COR-L47 (cell line): ENCODE results near the gene GMCL2.
"Not testable (repeated sequence)": the region's sequence is repeated elsewhere in the genome, so short reads cannot be mapped to it uniquely, and the experiment has no call there.

Experiments used
- DNase-seq: peaks from one replicate; lab custom pipeline; 2025; lab: John Stamatoyannopoulos, UW

GMCL2 gene

DNA sequence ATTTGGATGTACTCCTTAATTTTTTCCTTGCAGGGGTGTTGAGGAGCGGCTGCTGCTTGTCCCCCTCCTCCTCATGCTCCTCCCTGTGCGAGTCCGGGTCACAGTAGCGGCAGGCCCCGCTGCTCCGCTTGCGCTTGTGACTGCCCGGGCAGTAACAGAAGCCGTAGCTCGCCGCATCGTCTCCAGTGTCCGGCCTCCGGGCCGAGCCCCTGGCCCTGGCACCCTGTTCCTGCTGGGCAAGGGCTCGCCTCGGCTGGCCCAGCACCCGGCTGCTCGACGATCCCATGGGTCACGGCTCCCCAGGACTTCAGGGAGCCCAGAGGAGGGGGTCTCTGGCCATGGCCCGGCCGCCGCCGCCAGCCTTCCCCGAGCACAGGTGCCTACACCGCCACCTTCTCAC lies at the start of gene GMCL2:
Gene GMCL2 (minus strand): TSS at position 358 of the 400 bp plus-strand sequence. CDS start 72 bp downstream, at position 286.
- no peak for DNase-seq

GRCh38 chr5:178236679-178237078 lies 49.5 kb upstream of the GMCL2 start:
- no peak for DNase-seq

GRCh38 chr5:178236126-178236525 lies 49.0 kb upstream of the GMCL2 start:
- DNase-seq, result no peak

DNA sequence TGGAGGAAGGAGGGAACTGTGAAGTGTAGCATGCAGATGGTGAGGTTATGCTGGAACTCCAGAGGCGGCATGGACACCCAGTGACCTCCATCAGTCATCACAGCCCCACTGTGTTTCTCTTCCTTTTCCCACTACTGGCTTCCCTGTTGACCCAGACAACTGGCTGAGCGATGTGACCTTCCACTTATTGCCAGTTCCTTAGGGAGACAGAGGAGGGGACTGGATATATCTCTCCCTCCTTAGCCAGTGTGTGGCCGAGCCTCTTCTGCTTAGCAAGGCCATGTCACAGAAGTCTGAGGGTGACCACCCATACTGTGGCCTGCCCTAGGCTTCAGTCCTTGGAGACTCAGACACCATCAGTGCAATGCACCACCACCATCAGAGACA lies 48.4 kb upstream of the GMCL2 start:
- DNase-seq, result no peak

GRCh38 chr5:178234750-178235587 lies 47.8 kb upstream of the GMCL2 start:
- DNase-seq, result peak; percentile 30

GRCh38 chr5:178234121-178234749 lies 47.1 kb upstream of the GMCL2 start:
- DNase-seq, result no peak

DNA sequence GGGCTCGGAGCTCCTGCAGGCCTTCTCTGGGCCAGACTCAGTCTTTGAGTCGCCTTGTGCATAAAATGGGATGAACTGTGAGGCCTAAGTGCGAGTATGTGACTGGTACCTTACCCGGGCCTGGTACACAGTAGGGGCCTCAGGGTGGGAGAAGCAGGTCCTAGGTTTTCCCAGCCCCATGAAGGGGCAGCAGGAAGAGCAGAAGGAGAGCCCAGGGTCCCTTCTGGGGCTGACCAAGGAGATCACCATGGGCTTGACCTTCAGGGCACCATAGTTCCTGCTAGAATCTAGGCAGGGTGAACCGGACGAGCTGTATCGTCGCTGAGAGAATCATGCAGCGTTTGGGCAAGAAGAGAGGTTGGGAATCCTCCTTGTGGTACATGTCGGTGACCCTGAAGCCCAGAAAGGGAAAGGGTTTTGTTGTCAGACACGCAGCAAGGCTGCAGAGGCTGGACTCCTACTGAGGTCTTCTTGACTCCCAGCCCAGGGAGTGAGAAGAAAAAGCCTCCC lies 45.8 kb upstream of the GMCL2 start:
- no peak for DNase-seq

DNA sequence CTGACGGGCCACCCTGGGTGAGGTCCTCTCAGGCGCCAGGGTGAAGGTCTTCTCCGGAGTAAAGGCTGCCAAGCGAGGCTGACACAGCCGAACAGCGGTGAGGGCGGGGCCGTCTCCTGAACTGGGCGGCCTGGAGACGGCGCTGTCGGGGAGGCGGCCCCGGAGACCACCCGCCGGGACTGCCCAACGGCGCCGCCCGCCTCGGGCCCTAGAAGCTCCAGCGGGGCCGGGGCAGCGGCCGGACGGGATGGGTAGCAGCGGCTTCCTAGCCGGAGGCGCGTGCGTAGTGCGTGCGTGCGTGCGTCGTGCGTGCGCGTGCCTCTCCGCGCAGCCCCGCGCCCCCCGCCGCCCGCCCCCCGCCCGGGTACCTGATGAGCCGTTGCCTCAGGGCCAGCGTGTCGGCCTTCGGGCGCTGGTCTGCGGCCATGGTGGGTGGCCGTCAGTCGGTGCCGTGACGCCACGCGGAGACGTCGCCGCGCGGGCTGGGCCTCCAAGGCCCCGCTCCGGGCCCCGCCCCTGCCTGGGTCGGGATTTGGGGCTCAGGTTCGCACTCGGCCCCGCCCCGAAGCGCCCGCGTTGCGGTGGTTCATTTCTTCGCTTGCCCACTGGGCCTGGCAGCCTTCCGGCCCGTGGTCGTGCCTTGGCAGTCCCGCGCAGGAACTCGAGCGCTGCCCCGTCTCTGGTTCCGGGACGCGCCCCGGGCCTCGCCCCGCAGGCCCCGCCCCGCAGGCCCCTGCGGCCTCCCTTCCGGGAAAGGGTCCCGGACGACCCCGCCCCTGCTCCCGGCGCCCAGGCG lies 45.2 kb upstream of the GMCL2 start, which contains the start of gene PHYKPL:
Gene PHYKPL (minus strand): TSS at position 679 of the 796 bp plus-strand sequence. CDS start 252 bp downstream, at position 427.
- DNase-seq, result peak; percentile 74

- DNase-seq, result no peak
These were observed 44.5 kb upstream of the GMCL2 start for GRCh38 chr5:178231539-178232123.

DNA sequence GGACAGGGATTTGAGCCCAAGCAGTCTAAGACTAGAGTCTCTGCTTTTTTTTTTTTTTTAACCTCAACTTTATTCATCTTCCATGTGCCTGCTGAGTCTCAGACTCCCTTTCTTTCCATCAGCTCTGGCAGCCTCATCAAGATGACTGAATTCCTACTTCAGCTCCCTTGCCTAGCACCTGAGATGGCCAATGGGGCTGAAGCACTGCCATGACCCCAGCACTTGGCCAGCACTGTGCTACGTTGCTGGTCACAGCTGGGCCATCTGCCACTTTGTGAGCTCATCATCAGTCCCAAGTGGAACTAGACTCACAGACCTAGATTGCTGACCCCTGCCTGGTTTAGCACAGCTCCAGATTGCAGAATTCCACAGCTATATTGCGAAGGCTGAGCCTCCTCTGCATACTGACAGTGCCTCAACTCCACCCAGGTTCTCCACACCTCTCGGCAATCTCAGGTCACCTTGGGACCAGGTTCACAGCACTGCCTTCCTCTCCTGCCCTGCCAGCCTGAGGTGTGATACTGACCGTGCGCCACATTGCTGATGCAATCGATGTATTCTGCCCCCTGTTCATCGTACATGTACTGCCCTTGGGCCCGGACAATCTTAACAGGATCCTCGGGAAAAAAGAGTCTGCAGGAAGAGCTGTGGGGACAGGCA lies 43.8 kb upstream of the GMCL2 start:
- no peak for DNase-seq

- no peak for DNase-seq
These were observed 42.7 kb upstream of the GMCL2 start for GRCh38 chr5:178229861-178230260.

DNA sequence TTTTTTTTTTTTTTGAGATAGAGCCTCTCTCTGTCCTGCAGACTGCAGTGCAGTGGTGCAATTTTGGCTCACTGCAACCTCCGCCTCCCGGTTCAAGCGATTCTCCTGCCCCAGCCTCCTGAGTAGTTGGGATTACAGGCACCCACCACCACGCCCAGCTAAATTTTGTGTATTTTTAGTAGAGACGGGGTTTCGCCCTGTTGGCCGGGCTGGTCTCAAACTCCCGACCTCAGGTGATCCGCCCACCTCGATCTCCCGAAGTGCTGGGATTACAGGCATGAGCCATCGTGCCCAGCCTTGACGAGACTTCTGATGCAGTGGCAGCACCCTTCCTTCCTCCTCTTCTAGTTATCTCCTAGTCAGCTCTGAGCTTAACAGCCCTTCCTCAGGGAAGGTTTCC lies 41.9 kb upstream of the GMCL2 start:
- not testable (repeated sequence) for DNase-seq

DNA sequence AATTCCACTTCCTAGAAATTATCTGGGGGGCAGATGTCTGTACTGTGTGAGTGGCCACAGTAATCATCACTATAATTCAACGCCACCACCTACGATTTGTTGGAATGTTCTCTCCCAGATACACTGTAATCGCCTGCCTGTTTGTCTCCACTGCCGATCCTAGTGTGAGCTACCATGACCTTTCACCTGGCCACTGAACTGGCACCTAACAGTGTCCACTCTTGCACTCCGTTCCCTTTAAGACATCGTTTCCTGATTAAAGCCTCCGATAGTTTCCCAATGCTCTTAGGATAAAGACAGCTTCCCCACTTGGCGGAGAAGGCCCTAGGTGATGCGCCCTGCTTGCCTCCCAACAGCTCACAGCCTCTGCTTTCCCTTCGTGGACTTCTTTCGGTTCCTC lies 41.4 kb upstream of the GMCL2 start:
- no peak for DNase-seq

DNA sequence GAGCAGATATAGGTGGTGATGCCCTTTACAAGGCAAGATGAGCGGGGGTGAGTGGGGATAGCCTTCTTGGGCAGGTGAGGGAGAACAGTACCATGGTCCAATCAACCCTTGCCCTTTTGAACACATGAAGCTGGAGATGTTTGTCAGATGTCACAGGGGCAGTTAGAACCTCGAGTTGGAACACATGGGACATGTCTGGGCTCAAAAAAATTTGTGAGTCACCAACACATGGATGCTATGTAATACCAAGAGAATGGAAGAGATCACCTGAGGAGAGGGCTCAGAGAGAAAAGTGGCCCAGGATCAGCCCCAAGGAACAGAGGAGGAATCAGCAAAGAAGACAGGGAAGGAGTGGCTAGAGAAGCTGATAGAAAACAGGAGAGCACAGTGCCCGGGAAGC lies 40.8 kb upstream of the GMCL2 start:
- DNase-seq, result no peak

DNA sequence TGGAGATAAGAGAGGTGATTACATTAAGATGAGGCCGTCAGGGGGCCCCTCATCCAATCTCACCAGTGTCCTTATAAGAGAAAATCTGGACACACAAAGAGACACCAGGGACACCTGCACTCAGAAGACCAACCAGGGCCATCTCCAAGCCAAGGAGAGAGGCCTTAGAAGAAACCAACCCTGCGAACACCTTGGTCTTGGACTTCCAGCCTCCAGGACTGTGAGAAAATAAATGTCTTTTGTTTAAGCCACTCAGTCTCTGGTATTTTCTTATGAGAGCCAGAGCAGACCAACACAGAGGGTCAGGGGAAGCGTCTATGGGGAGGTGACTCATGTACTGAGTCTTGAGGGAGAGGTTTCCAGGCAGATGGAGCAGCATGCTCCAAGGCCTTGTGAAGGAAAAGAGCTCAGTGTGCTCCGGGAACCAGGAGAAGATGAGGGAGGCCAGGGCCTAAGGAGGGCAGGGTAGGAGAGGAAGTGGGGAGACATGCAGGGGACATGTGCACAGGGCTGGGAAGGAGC lies 40.0 kb upstream of the GMCL2 start:
- DNase-seq, result no peak

GRCh38 chr5:178225174-178225573 lies 38.0 kb upstream of the GMCL2 start:
- no peak for DNase-seq

DNA sequence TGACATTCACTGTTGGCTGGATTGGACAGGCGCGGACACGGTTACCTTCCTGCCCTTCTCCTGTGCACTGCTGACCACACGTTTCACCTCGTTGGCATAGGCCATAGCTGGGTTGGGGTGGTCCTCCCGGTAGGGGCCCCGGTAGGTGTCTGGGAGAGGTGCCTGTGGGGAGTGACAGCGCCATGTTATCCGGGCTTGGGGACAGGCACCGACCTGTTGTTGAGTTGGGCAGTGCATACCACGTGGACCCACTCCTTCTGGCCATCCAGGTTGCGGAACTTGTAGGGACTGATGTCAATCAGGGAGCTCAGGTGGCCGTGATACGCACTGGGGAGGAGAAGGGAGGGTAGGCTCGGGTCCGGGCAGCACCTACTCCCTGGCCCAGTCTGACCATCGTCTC lies 37.2 kb upstream of the GMCL2 start:
- no peak for DNase-seq

DNA sequence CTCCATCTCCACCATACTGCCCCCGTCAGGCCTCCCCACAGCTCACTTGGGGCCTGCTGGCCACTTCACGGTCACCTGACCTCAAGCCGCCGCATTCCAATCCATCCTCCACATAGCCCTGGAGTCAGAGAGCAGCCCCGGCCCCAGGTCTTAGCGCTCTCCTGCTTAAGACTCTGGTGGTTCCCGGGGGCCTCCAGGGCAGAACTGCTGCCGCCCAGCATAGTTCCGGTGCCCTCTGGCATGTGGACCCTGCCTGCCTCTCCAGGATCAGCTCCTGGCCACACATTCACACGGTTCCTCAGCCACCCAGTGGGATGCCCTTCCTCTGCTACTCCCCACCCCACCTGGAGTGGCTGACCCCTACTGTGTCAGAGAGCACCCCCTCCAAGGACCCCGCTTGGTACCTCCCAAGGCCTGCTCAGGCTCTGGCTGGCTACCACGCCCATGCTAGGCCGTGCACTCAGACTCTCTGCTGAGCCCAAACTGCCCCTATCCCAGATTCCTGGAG lies 36.7 kb upstream of the GMCL2 start:
- no peak for DNase-seq

DNA sequence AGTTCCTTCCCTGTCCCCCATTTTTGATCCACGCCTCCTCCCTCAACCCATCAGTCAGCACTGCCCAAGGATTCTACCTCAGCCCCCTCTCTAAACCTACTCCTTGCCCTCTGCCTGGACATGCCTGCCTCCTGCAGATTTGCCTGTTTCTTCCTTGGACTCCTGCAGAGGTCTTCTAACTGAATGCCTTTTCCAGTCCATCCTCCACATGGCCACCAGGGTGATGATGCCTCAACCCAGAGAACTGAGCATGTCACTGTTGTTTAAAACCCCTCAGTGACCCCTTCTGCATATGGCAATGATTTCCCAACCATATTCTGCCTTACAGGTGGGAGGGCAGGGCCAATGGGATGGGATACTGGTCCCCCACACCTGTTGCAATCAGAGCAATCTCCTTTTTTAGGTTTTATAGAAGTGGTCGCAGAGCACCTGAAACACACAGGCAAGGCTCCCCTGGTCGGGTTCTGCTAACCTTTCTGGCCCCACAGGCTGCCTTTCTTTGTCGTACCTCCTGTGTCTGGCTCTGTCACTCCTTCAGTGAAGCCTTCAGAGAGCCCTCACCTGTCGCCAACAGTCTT lies 36.1 kb upstream of the GMCL2 start:
- no peak for DNase-seq

DNA sequence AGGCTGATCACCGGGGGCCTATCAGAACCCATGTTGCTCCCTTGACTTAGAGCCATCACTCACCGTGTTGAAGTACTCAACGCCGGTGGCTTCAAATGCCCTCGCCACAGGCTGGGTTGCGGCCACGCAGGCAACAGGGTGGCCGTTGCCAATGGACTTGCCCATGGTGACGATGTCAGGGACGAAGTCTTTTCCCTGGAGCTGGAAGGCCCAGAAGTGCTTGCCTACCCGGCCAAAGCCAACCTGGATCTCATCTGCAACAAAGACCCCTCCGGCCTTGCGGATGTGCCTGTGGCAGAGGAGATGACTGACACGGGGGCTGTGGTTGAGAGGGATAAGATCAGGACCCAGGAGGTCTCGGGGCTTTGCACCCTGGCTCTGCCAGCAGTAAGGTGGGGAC lies 35.1 kb upstream of the GMCL2 start:
- no peak for DNase-seq

GRCh38 chr5:178221853-178222252 lies 34.7 kb upstream of the GMCL2 start:
- DNase-seq, result no peak
